Stomach (tissue), 9 donors: ENCODE results near the gene COTL1. TPM values are rescaled to one million over a fixed set of nuclear protein-coding genes. Genes with fewer than 3 reads are reported as not detected.

Experiments
- DNase-seq, 2 donors: peaks; one replicate each; pipeline versions ENCODE4 v3.0.0 to v3.0.0-alpha.2; 2013 to 2019
- H3K27ac ChIP-seq, 5 donors: fragments of 200-600 bp in 4 of 5; sonication (generic) in 4 of 5; one replicate each; pipeline ENCODE4 v1.5.1; 2013 to 2019; ENCODE audit warnings: mild to moderate bottlenecking in 1 of 5, moderate library complexity in 1 of 5
- H3K27me3 ChIP-seq, 3 donors: fragments of 200-600 bp; sonication (generic); one replicate each; pipeline ENCODE4 v1.5.1; 2017 to 2019; ENCODE audit warnings: mixed run types in 1 of 3
- H3K36me3 ChIP-seq, 4 donors: fragments of 200-600 bp; sonication (generic); 1 replicate in 3 of 4; 2 replicates in 1 of 4; pipeline ENCODE4 v1.5.1; 2016 to 2019
- H3K4me1 ChIP-seq, 4 donors: fragments of 200-600 bp; sonication (generic); one replicate each; pipeline ENCODE4 v1.5.1; 2016 to 2019
- H3K4me3 ChIP-seq, 4 donors: fragments of 200-600 bp; sonication (generic) in 3 of 4; one replicate each; pipeline ENCODE4 v1.5.1; 2016 to 2019; ENCODE audit warnings: mild to moderate bottlenecking in 1 of 4
- H3K9me3 ChIP-seq, 4 donors: fragments of 200-600 bp; sonication (generic); one replicate each; pipeline ENCODE4 v1.5.1; 2016 to 2019
- EP300 ChIP-seq: sonication (generic); formaldehyde crosslinking; IDR thresholded peaks from one replicate; pipeline ENCODE4 v1.6.1; 2017; ENCODE audit warnings: antibody characterized with exemption
- POLR2A ChIP-seq, 4 donors: fragments of 450-650 bp; IDR thresholded peaks; one replicate each; pipeline ENCODE4 v1.6.1; 2016; ENCODE audit warnings: antibody characterized with exemption in 4 of 4, control low read depth in 2 of 4, mild to moderate bottlenecking in 1 of 4, moderate library complexity in 1 of 4
- POLR2AphosphoS5 ChIP-seq, 3 donors: sonication (generic); formaldehyde crosslinking; IDR thresholded peaks; one replicate each; pipeline ENCODE4 v1.6.1; 2016; ENCODE audit warnings: antibody characterized with exemption in 3 of 3
- WGBS, 5 donors: extraction: QIAGEN DNeasy Blood & Tissue Kit in 3 of 5; methylation state at CpG; one replicate each; pipeline versions ENCODE4 v1.1.5 to v1.1.7; 2013 to 2018; 5-methylcytosine and 5-hydroxymethylcytosine counted together
- intact Hi-C: fragments of 100-400 bp; cut with DNase I; formaldehyde crosslinking; loops from one replicate; pipeline ENCODE4 v1.15.1; 2023; ENCODE audit warnings: low total_unique reads
- polyA plus RNA-seq, 3 donors: library from polyadenylated mRNA; stranded (reverse); fragments of 200-250 nt; gene quantifications; one replicate each; pipeline ENCODE4 v1.2.3, GENCODE V29; 2013
- total RNA-seq, 5 donors: library from RNA; depleted of rRNA; stranded (reverse); fragments of >200 nt; gene quantifications; one replicate each; pipeline versions ENCODE4 v1.1.0 to v1.2.3, GENCODE V29; 2014 to 2016
- TF ChIP-seq, protein P1 (sequence below), 7 experiments: fragments of 450-650 bp in 4 of 7; fragments of 200-600 bp in 3 of 7; sonication (generic) in 3 of 7; IDR thresholded peaks; one replicate each; pipeline ENCODE4 v1.5.1; 2016 to 2019; ENCODE audit warnings: antibody characterized with exemption in 7 of 7, control low read depth in 2 of 7, mild to moderate bottlenecking in 1 of 7
- donor health status: healthy with polysubstance abuse.
- donor health status: Bipolar disorder and iron deficiency.
- donor health status: healthy.

COTL1 gene
- total and polyA plus RNA-seq, 8 donors: 40.3 to 187 (median 177) TPM

DNA sequence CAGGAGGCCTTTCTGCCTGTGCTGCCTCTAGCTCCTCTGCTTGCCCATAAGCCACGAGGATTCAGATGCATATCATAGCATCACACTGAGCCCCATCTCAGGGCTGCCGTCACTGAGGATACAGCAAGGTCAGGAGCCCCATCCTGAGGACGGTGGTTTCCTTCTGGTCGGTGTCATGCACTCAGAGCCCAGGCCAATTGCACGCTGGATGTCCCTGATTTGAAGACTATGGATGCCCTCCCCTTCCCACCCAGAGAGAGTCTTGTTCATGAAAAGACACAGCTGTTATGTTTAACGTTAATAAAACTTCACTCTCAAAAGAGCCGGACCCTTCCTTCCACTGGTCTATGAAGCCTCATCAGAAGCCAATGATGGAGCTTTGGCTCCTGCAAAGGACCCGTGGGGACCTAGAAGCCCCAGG, 19.9 kb downstream of the COTL1 start:
- TF ChIP-seq POLR2AphosphoS5 (IDR thresholded peaks at IDR 0.05) (no peak), POLR2A (IDR thresholded peaks at IDR 0.05) (no peak), EP300 (no peak)
- TF ChIP-seq, protein P1, sequence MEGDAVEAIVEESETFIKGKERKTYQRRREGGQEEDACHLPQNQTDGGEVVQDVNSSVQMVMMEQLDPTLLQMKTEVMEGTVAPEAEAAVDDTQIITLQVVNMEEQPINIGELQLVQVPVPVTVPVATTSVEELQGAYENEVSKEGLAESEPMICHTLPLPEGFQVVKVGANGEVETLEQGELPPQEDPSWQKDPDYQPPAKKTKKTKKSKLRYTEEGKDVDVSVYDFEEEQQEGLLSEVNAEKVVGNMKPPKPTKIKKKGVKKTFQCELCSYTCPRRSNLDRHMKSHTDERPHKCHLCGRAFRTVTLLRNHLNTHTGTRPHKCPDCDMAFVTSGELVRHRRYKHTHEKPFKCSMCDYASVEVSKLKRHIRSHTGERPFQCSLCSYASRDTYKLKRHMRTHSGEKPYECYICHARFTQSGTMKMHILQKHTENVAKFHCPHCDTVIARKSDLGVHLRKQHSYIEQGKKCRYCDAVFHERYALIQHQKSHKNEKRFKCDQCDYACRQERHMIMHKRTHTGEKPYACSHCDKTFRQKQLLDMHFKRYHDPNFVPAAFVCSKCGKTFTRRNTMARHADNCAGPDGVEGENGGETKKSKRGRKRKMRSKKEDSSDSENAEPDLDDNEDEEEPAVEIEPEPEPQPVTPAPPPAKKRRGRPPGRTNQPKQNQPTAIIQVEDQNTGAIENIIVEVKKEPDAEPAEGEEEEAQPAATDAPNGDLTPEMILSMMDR (IDR thresholded peaks at IDR 0.05): no peak
- Histone ChIP-seq H3K9me3 (no peaks in the 10 kb centered on the region), H3K4me3 (no peak overlapping the region), H3K36me3 (peaks cover 0 to 1% (median under 1%) of the 10 kb centered on the region in 4 donors), H3K27me3 (no peaks in the 10 kb centered on the region), H3K27ac (peak overlapping the region; percentile 37 to 91 (median 81)), H3K4me1 (peaks cover 65 to 96% (median 91%) of the 10 kb centered on the region in 4 donors)
- WGBS, 5 donors: 53 to 62% (median 54%) methylated on average over 4 to 8 of the region's 8 CpGs
- intact Hi-C loops: no loop called here
- DNase-seq: no peak

DNA sequence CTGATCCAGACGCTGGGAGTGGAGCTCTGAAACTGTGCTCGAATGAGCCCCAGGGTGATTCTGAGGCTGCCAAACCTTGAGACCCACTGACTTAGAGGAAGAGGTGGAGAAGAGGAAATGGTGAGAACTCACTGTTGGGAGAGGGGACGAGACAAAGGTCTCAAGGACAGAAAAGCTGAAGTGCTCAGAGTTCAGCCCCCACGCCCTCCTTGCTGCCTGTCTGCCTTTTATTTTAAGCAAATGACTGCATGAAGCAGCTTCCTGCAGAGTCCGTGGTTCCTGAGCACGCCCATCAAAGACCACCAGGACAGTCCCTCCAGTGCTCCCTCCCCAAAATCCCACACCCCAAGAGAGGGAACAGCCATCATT, 20.4 kb downstream of the COTL1 start:
- intact Hi-C loops: no loop called here
- no peak overlapping the region for H3K4me3 ChIP-seq
- H3K27me3 ChIP-seq: no peaks in the 10 kb centered on the region
- H3K36me3 ChIP-seq: peaks cover 0 to 5% (median 2%) of the 10 kb centered on the region in 4 donors
- H3K27ac ChIP-seq: peak overlapping the region in 4 of 5 donors; percentile 79 to 91 (median 86)
- WGBS, 5 donors: 57 to 67% (median 65%) methylated on average over 6 of the region's 6 CpGs
- no peaks in the 10 kb centered on the region for H3K9me3 ChIP-seq
- DNase-seq: no peak
- TF ChIP-seq EP300: no peak
- TF ChIP-seq POLR2AphosphoS5 (IDR thresholded peaks at IDR 0.05): no peak
- TF ChIP-seq, protein P1 (IDR thresholded peaks at IDR 0.05): no peak
- TF ChIP-seq POLR2A (IDR thresholded peaks at IDR 0.05): no peak
- H3K4me1 ChIP-seq: peaks cover 61 to 92% (median 87%) of the 10 kb centered on the region in 4 donors

DNA sequence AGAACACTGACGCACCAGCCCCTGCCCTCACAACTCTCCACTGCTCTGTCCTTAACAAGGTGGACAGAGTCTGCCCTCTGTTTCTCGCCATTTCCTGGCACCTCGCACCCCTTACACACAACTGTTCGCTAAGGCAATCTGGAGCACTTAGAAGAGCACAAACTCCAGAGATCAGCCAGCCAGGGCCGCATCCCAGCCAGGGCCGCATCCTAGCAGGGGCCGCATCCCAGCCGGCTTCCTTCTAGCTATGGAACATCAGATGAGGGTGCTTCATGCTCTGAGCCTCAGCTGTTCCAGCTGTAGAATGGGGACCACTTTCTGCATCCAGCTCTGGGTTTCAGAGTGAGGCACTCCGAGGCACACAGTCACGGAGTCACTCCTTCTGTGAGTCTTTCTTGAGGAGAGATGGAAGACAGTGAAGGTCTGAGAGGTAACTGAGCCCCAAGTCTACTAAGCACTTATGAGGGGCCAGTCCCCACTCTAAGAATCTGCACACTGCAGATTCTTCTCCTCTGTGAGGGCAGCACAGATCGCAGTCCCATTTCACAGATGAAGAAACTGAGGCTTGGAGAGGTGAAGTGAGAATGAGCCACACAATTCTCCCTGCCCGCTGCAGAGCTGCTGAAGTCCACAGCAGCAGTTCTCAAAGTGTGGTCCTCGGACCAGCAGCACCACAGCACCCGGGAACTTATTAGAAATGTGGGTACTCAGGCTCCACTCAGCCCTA, 20.9 kb downstream of the COTL1 start:
- Histone ChIP-seq H3K4me3 (no peak overlapping the region), H3K4me1 (peaks cover 60 to 90% (median 83%) of the 10 kb centered on the region in 4 donors), H3K27ac (peak overlapping the region in 4 of 5 donors; percentile 79 to 91 (median 86)), H3K36me3 (peaks cover 0 to 6% (median 3%) of the 10 kb centered on the region in 4 donors), H3K27me3 (no peaks in the 10 kb centered on the region), H3K9me3 (no peaks in the 10 kb centered on the region)
- TF ChIP-seq EP300 (no peak), POLR2A (IDR thresholded peaks at IDR 0.05) (no peak), POLR2AphosphoS5 (IDR thresholded peaks at IDR 0.05) (no peak)
- TF ChIP-seq, protein P1 (IDR thresholded peaks at IDR 0.05): no peak
- intact Hi-C loops: no loop called here
- no peak for DNase-seq
- WGBS, 5 donors: 92 to 95% (median 93%) methylated on average over 12 to 14 of the region's 14 CpGs

DNA sequence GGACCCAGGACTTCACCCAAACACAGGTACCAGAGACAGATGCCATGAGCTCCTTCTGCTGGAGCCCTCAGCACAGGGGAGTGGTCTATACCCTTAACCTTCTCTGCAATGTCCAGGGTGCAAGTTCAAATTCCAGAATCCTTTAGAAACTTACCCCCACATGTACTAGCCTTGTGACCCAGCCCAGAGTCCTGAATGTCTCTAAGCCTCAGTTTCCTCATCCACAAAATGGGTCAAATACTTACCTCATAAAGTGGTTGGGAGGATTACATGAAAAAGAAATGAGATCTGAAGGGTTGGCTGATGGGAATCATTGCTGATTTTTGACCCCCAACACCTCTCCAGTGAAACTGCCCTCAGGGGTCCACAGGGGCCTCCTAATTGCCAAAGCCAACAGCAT, 21.7 kb downstream of the COTL1 start:
- Histone ChIP-seq H3K4me3 (no peak overlapping the region), H3K9me3 (no peaks in the 10 kb centered on the region), H3K27ac (peak overlapping the region; percentile 32 to 91 (median 85)), H3K36me3 (peaks cover 0 to 6% (median 3%) of the 10 kb centered on the region in 4 donors), H3K27me3 (no peaks in the 10 kb centered on the region), H3K4me1 (peaks cover 52 to 86% (median 75%) of the 10 kb centered on the region in 4 donors)
- TF ChIP-seq, protein P1 (IDR thresholded peaks at IDR 0.05): no peak
- TF ChIP-seq POLR2AphosphoS5 (IDR thresholded peaks at IDR 0.05) (no peak), EP300 (no peak), POLR2A (IDR thresholded peaks at IDR 0.05) (no peak)
- DNase-seq: no peak
- intact Hi-C loops: no loop called here
